GM12891 (cell line): ENCODE results near the gene PKHD1.

Experiments
- POLR2AphosphoS5 ChIP-seq: IDR thresholded peaks from 2 replicates; pipeline ENCODE4 v1.6.1; 2011; ENCODE audit warnings: low read depth, low read length, control low read depth
- TAF1 ChIP-seq: IDR thresholded peaks from 2 replicates; pipeline ENCODE4 v1.6.1; 2011; ENCODE audit warnings: low read depth, low read length, control low read depth

DNA sequence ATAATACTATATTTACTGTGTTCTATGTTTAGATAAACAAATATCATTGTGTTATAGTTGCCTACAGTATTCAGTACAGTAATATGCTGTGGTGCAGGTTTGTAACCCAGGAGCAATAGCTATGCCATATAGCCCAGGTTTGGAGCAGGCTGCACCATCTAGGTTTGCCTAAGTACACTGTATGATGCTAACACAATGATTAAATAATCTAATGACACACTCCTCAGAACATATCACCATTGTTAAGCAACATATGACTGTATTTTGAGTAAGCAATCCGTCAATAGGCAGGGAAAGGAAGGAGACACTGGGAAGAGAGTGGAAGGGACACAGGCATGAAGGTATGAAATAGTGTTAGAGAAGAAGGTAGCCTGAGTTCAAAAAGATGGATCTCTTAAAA, 369.9 kb downstream of the PKHD1 start:
- TF ChIP-seq TAF1 (no peak), POLR2AphosphoS5 (no peak)
